HG02588 (cell line): ENCODE results near the gene MTREX.

Experiments used
- ATAC-seq: cut with Tn5 transposase; IDR thresholded peaks from one replicate; pipeline ENCODE4 v1.9.1; 2021; ENCODE audit warnings: mild to moderate bottlenecking, moderate library complexity; ENCODE audit not compliant: unreplicated experiment

MTREX gene

GRCh38 chr5:55372130-55372925 is 64.5 kb downstream of the MTREX start:
- ATAC-seq, result no peak

GRCh38 chr5:55377810-55378209 is 70.0 kb downstream of the MTREX start:
- no peak for ATAC-seq

- no peak for ATAC-seq
These were observed 75.5 kb downstream of the MTREX start for GRCh38 chr5:55383254-55383653.

- no peak for ATAC-seq
These were observed 76.3 kb downstream of the MTREX start for GRCh38 chr5:55384072-55384471.

- no peak for ATAC-seq
These were observed 77.4 kb downstream of the MTREX start for GRCh38 chr5:55385227-55385626.

- no peak for ATAC-seq
These were observed 78.1 kb downstream of the MTREX start for GRCh38 chr5:55385846-55386245.

- no peak for ATAC-seq
These were observed 78.6 kb downstream of the MTREX start for GRCh38 chr5:55386356-55386755.

- ATAC-seq, result no peak
These were observed 80.1 kb downstream of the MTREX start for GRCh38 chr5:55387865-55388264.

- no peak for ATAC-seq
These were observed 83.9 kb downstream of the MTREX start for GRCh38 chr5:55391707-55392106.

- ATAC-seq, result no peak
These were observed 84.9 kb downstream of the MTREX start for GRCh38 chr5:55392669-55393068.

- no peak for ATAC-seq
These were observed 85.8 kb downstream of the MTREX start for GRCh38 chr5:55393501-55394175.

- no peak for ATAC-seq
These were observed 94.4 kb downstream of the MTREX start for GRCh38 chr5:55402199-55402598.

GRCh38 chr5:55406292-55406691 is 98.5 kb downstream of the MTREX start:
- ATAC-seq, result no peak

GRCh38 chr5:55407059-55407684 is 99.4 kb downstream of the MTREX start:
- no peak for ATAC-seq

GRCh38 chr5:55407984-55408383 is 100.2 kb downstream of the MTREX start:
- ATAC-seq, result no peak

GRCh38 chr5:55409775-55410174 is 102.0 kb downstream of the MTREX start:
- no peak for ATAC-seq

- no peak for ATAC-seq
These were observed 103.1 kb downstream of the MTREX start for GRCh38 chr5:55410845-55411244.

- ATAC-seq, result no peak
These were observed 104.1 kb downstream of the MTREX start for GRCh38 chr5:55411876-55412275.

- no peak for ATAC-seq
These were observed 105.9 kb downstream of the MTREX start for GRCh38 chr5:55413644-55414043.

- no peak for ATAC-seq
These were observed 107.3 kb downstream of the MTREX start for GRCh38 chr5:55415071-55415470.

GRCh38 chr5:55416306-55416705 is 108.5 kb downstream of the MTREX start:
- ATAC-seq, result no peak
